H9 (cell line): ENCODE results near the gene PRRX2. TPM values are rescaled to one million over a fixed set of nuclear protein-coding genes. Genes with fewer than 3 reads are reported as not detected.

Experiments used
- DNase-seq: peaks from one replicate; pipeline ENCODE4 v3.0.0-alpha.2; 2017
- H2AFZ ChIP-seq: one replicate; pipeline ENCODE4 v1.6.1; 2013; ENCODE audit warnings: mild to moderate bottlenecking, low read length, control low read depth, moderate library complexity
- H2AK5ac ChIP-seq: 2 replicates; pipeline ENCODE4 v1.6.1; 2013; ENCODE audit warnings: low read length, control low read depth, mixed read lengths; ENCODE audit not compliant: insufficient read length
- H2BK120ac ChIP-seq: one replicate; pipeline ENCODE4 v1.6.1; 2013; ENCODE audit warnings: low read depth, mild to moderate bottlenecking, low read length, control low read depth, inconsistent platforms; ENCODE audit not compliant: poor library complexity, severe bottlenecking
- H2BK12ac ChIP-seq: 2 replicates; pipeline ENCODE4 v1.6.1; 2013; ENCODE audit warnings: low read length, control low read depth, mixed read lengths, low read depth; ENCODE audit not compliant: insufficient read length
- H2BK15ac ChIP-seq: 2 replicates; pipeline ENCODE4 v1.6.1; 2013; ENCODE audit warnings: low read depth, low read length, control low read depth
- H2BK20ac ChIP-seq: one replicate; pipeline ENCODE4 v1.6.1; 2013; ENCODE audit warnings: low read depth, mild to moderate bottlenecking, low read length, control low read depth, inconsistent platforms; ENCODE audit not compliant: poor library complexity, severe bottlenecking
- H2BK5ac ChIP-seq: 2 replicates; pipeline ENCODE4 v1.6.1; 2013; ENCODE audit warnings: low read length, control low read depth, mixed read lengths; ENCODE audit not compliant: insufficient read length
- H3K14ac ChIP-seq: 2 replicates; pipeline ENCODE4 v1.6.1; 2013; ENCODE audit warnings: low read length, control low read depth; ENCODE audit not compliant: insufficient read depth
- H3K18ac ChIP-seq: 2 replicates; pipeline ENCODE4 v1.6.1; 2013; ENCODE audit warnings: low read depth, mild to moderate bottlenecking, mixed read lengths, low read length, control low read depth; ENCODE audit not compliant: insufficient read length
- H3K23ac ChIP-seq: 2 replicates; pipeline ENCODE4 v1.6.1; 2013; ENCODE audit warnings: low read length, control low read depth, mixed read lengths, low read depth; ENCODE audit not compliant: insufficient read length
- H3K23me2 ChIP-seq: 2 replicates; pipeline ENCODE4 v1.6.1; 2013; ENCODE audit warnings: low read depth, mild to moderate bottlenecking, mixed read lengths, low read length, control low read depth; ENCODE audit not compliant: insufficient read length, poor library complexity, severe bottlenecking
- H3K27ac ChIP-seq: 2 replicates; pipeline ENCODE4 v1.5.1; 2013; ENCODE audit warnings: low read length, control low read depth, mixed read lengths, low read depth; ENCODE audit not compliant: insufficient read length
- H3K27me3 ChIP-seq: 2 replicates; pipeline ENCODE4 v1.6.1; 2013; ENCODE audit warnings: low read length, control low read depth, inconsistent platforms; ENCODE audit not compliant: insufficient read depth
- H3K4ac ChIP-seq: 2 replicates; pipeline ENCODE4 v1.6.1; 2013; ENCODE audit warnings: low read depth, mild to moderate bottlenecking, control low read depth, inconsistent platforms, low read length, moderate library complexity
- H3K4me1 ChIP-seq: 2 replicates; pipeline ENCODE4 v1.6.1; 2013; ENCODE audit warnings: low read length, control low read depth, inconsistent platforms; ENCODE audit not compliant: insufficient read depth
- H3K4me2 ChIP-seq: 2 replicates; pipeline ENCODE4 v1.6.1; 2013; ENCODE audit warnings: low read length, control low read depth, mixed read lengths; ENCODE audit not compliant: insufficient read length, insufficient read depth
- H3K56ac ChIP-seq: 2 replicates; pipeline ENCODE4 v1.6.1; 2013; ENCODE audit warnings: low read depth, mild to moderate bottlenecking, mixed read lengths, low read length, control low read depth; ENCODE audit not compliant: insufficient read length
- H3K79me1 ChIP-seq: 2 replicates; pipeline ENCODE4 v1.6.1; 2013; ENCODE audit warnings: low read depth, mild to moderate bottlenecking, moderate library complexity, low read length, control low read depth, inconsistent platforms; ENCODE audit not compliant: insufficient read depth, poor library complexity, severe bottlenecking
- H3K79me2 ChIP-seq: 2 replicates; pipeline ENCODE4 v1.6.1; 2013; ENCODE audit warnings: low read length, control low read depth, inconsistent platforms; ENCODE audit not compliant: insufficient read depth
- H3K9ac ChIP-seq: 2 replicates; pipeline ENCODE4 v1.6.1; 2013; ENCODE audit warnings: low read length, control low read depth, mixed read lengths; ENCODE audit not compliant: insufficient read length; ENCODE audit errors: extremely low read depth
- H3K9me3 ChIP-seq: one replicate; pipeline ENCODE4 v1.6.1; 2013; ENCODE audit warnings: low read depth, low read length, inconsistent platforms; ENCODE audit not compliant: control insufficient read depth
- H3T11ph ChIP-seq: one replicate; pipeline ENCODE4 v1.6.1; 2013; ENCODE audit warnings: mild to moderate bottlenecking, low read length, control low read depth, inconsistent platforms
- H4K20me1 ChIP-seq: one replicate; pipeline ENCODE4 v1.6.1; 2013; ENCODE audit not compliant: control insufficient read depth, insufficient read length, insufficient read depth
- H4K5ac ChIP-seq: 2 replicates; pipeline ENCODE4 v1.6.1; 2013; ENCODE audit warnings: low read depth, mild to moderate bottlenecking, mixed read lengths, low read length, control low read depth; ENCODE audit not compliant: insufficient read length
- H4K8ac ChIP-seq: replicated peaks from 2 replicates; pipeline ENCODE4 v1.6.1; 2013; ENCODE audit warnings: low read length, control low read depth, mixed read lengths, low read depth; ENCODE audit not compliant: insufficient read length
- H4K91ac ChIP-seq: 2 replicates; pipeline ENCODE4 v1.6.1; 2013; ENCODE audit warnings: low read depth, mild to moderate bottlenecking, moderate library complexity, mixed read lengths, low read length, control low read depth; ENCODE audit not compliant: insufficient read length
- H3K27ac Mint-ChIP-seq, 3 experiments: 2 replicates in 2 of 3; 3 replicates in 1 of 3; pipeline ENCODE4 v1.8.0; 2020 to 2021; ENCODE audit warnings: mixed read lengths in 3 of 3, mild to moderate bottlenecking in 1 of 3, moderate library complexity in 1 of 3
- H3K27me3 Mint-ChIP-seq: 2 replicates; pipeline ENCODE4 v1.8.0; 2021; ENCODE audit warnings: low read depth, mild to moderate bottlenecking, moderate library complexity, mixed read lengths
- H3K36me3 Mint-ChIP-seq, 3 experiments: 2 replicates in 2 of 3; 3 replicates in 1 of 3; pipeline ENCODE4 v1.8.0; 2020 to 2021; ENCODE audit warnings: low read depth in 3 of 3, mixed read lengths in 3 of 3; ENCODE audit not compliant: insufficient read depth in 1 of 3
- H3K4me1 Mint-ChIP-seq, 2 experiments: 2 replicates each; pipeline ENCODE4 v1.8.0; 2020; ENCODE audit warnings: mixed read lengths in 2 of 2
- H3K4me3 Mint-ChIP-seq, 2 experiments: 2 replicates in 1 of 2; 3 replicates in 1 of 2; pipeline ENCODE4 v1.8.0; 2020 to 2021; ENCODE audit warnings: mild to moderate bottlenecking in 2 of 2, mixed read lengths in 2 of 2, moderate library complexity in 1 of 2
- H3K9me3 Mint-ChIP-seq, 2 experiments: 2 replicates in 1 of 2; 3 replicates in 1 of 2; pipeline ENCODE4 v1.8.0; 2020; ENCODE audit warnings: mild to moderate bottlenecking in 2 of 2, mixed read lengths in 2 of 2, moderate library complexity in 1 of 2
- CTCF ChIP-seq: fragments of 200-600 bp; sonication (generic); conservative IDR thresholded peaks from 3 replicates; pipeline ENCODE4 v1.8.0; 2021; ENCODE audit warnings: antibody characterized with exemption, mild to moderate bottlenecking
- WGBS: extraction: QIAGEN DNeasy Blood & Tissue Kit; methylation state at CpG from one replicate; pipeline ENCODE4 v1.1.7; 2013; ENCODE audit warnings: missing lambda C conversion rate, low lambda C conversion rate, mixed read lengths; ENCODE audit not compliant: insufficient read length; ENCODE audit errors: extremely low coverage; 5-methylcytosine and 5-hydroxymethylcytosine counted together
- total RNA-seq: library from RNA; stranded (reverse); gene quantifications from 2 replicates; pipeline ENCODE4 v1.2.1, GENCODE V29; 2021

Gene PRRX2
- total RNA-seq, 1 experiment from 2014 or later, result 3.9 TPM

- no peak for TF ChIP-seq CTCF
- Histone ChIP-seq H3K18ac (no peak overlapping the region), H3K9me3 (no peaks in the 10 kb centered on the region), H3T11ph (no peak overlapping the region), H4K5ac (no peak overlapping the region), H3K4ac (no peak overlapping the region), H2BK20ac (no peak overlapping the region), H3K4me2 (no peak overlapping the region), H3K27ac (no peak overlapping the region), H2BK5ac (no peak overlapping the region), H4K20me1 (no peaks in the 10 kb centered on the region), H3K56ac (no peak overlapping the region), H3K23me2 (no peaks in the 10 kb centered on the region), H2BK12ac (no peak overlapping the region), H3K79me1 (no peaks in the 10 kb centered on the region), H3K14ac (no peak overlapping the region), H3K27me3 (no peaks in the 10 kb centered on the region), H3K79me2 (no peaks in the 10 kb centered on the region), H2AK5ac (no peak overlapping the region), H2BK120ac (no peak overlapping the region), H4K91ac (no peak overlapping the region), H2BK15ac (no peak overlapping the region), H4K8ac (no peak overlapping the region), H3K4me1 (no peaks in the 10 kb centered on the region), H2AFZ (no peak overlapping the region), H3K23ac (no peak overlapping the region), H3K9ac (no peak overlapping the region)
- Mint-ChIP-seq H3K9me3 (no peaks in the 10 kb centered on the region; a peak in 2 of 5 replicates), H3K27me3 (peaks cover 2% of the 10 kb centered on the region; the same call in 1 of the 2 replicates), H3K4me3 (no peak overlapping the region), H3K27ac (no peak overlapping the region; a peak in 1 of 7 replicates), H3K4me1 (no peaks in the 10 kb centered on the region), H3K36me3 (no peaks in the 10 kb centered on the region; a peak in 1 of 7 replicates)
- DNase-seq, result no peak
- WGBS, result 100% methylated on average over 6 of the region's 10 CpGs
Observed at GRCh38 chr9:129647635-129648034, 17.8 kb upstream of the PRRX2 start.
